PC-3 (cell line): Measurements from ENCODE around the gene PTPRN2. TPM values are rescaled to one million over a fixed set of nuclear protein-coding genes. Genes with fewer than 3 reads are reported as not detected.
"Not testable (repeated sequence)": the region's sequence is repeated elsewhere in the genome, so short reads cannot be mapped to it uniquely, and the experiment has no call there.

Experiments
- ATAC-seq: fragments of 200-7000 bp; cut with Tn5 transposase; 2 replicates; pipeline ENCODE4 v1.9.1; 2020; ENCODE audit warnings: mild to moderate bottlenecking, moderate library complexity
- BruUV-seq: library from RNA; stranded (reverse); fragments of 400-500 nt; replicated peaks from 2 replicates; lab custom pipeline; 2021; lab: Mats Ljungman, UMichigan
- CTCF ChIA-PET: fragments of 300-600 bp; sonication (Branson Sonifier 250); formaldehyde crosslinking; loops from one replicate; lab custom pipeline; 2022; ENCODE audit warnings: antibody characterized with exemption; lab: Charles Lee
- POLR2A ChIA-PET: fragments of 300-600 bp; sonication (Branson Sonifier 250); formaldehyde crosslinking; loops from one replicate; lab custom pipeline; 2022; ENCODE audit warnings: antibody characterized with exemption; ENCODE audit not compliant: unreplicated experiment; lab: Charles Lee
- DNase-seq: peaks from one replicate; pipeline ENCODE4 v3.0.0-alpha.2; 2015
- H2AFZ ChIP-seq: fragments of 300-600 bp; sonication (generic); 2 replicates; pipeline ENCODE4 v1.6.0; 2016; ENCODE audit warnings: antibody characterized with exemption, low read length
- H3F3A ChIP-seq: fragments of 300-600 bp; sonication (generic); one replicate; pipeline ENCODE4 v1.6.0; 2017; ENCODE audit warnings: antibody characterized with exemption, low read length, control low read depth, mild to moderate bottlenecking; ENCODE audit not compliant: unreplicated experiment
- H3K27ac ChIP-seq: fragments of 300-600 bp; sonication (generic); 2 replicates; pipeline ENCODE4 v1.5.1; 2016; ENCODE audit warnings: mild to moderate bottlenecking, low read length
- H3K27me3 ChIP-seq: fragments of 300-600 bp; sonication (generic); 2 replicates; pipeline ENCODE4 v1.6.1; 2016; ENCODE audit warnings: low read length, mixed read lengths
- H3K36me3 ChIP-seq: fragments of 300-600 bp; sonication (generic); 2 replicates; pipeline ENCODE4 v1.6.1; 2016; ENCODE audit warnings: low read depth, mixed run types, low read length, mixed read lengths
- H3K4me1 ChIP-seq: fragments of 300-600 bp; sonication (generic); 2 replicates; pipeline ENCODE4 v1.5.1; 2016; ENCODE audit warnings: low read length; ENCODE audit not compliant: insufficient read depth
- H3K4me2 ChIP-seq: fragments of 300-600 bp; sonication (generic); 2 replicates; pipeline ENCODE4 v1.6.0; 2016; ENCODE audit warnings: low read length
- H3K4me3 ChIP-seq: fragments of 300-600 bp; sonication (generic); 2 replicates; pipeline ENCODE4 v1.5.1; 2016; ENCODE audit warnings: mild to moderate bottlenecking, low read length, mixed read lengths
- H3K79me2 ChIP-seq: fragments of 300-600 bp; sonication (generic); 2 replicates; pipeline ENCODE4 v1.6.1; 2017; ENCODE audit warnings: low read length, mixed read lengths
- H3K9ac ChIP-seq: fragments of 300-600 bp; sonication (generic); 2 replicates; pipeline ENCODE4 v1.6.0; 2016; ENCODE audit warnings: mild to moderate bottlenecking, low read length
- H3K9me2 ChIP-seq: fragments of 300-600 bp; sonication (generic); replicated peaks from 2 replicates; pipeline ENCODE4 v1.6.1; 2016; ENCODE audit warnings: mixed run types, low read length, mixed read lengths
- H3K9me3 ChIP-seq: fragments of 300-600 bp; sonication (generic); 2 replicates; pipeline ENCODE4 v1.6.1; 2016; ENCODE audit warnings: low read length, mixed read lengths
- H4K20me1 ChIP-seq: fragments of 300-600 bp; sonication (generic); 2 replicates; pipeline ENCODE4 v1.6.1; 2016; ENCODE audit warnings: low read length, mixed read lengths
- CTCF ChIP-seq: fragments of 300-600 bp; sonication (generic); conservative IDR thresholded peaks from 2 replicates; pipeline ENCODE4 v1.5.1; 2017; ENCODE audit warnings: antibody characterized with exemption, low read depth, mild to moderate bottlenecking, low read length
- EZH2 ChIP-seq: fragments of 300-600 bp; sonication (generic); IDR thresholded peaks from one replicate; pipeline ENCODE4 v1.6.1; 2017; ENCODE audit warnings: antibody characterized with exemption, mild to moderate bottlenecking, low read length; ENCODE audit not compliant: unreplicated experiment
- EZH2phosphoT487 ChIP-seq: fragments of 300-600 bp; sonication (generic); IDR thresholded peaks from 2 replicates; pipeline ENCODE4 v1.6.1; 2018; ENCODE audit warnings: mild to moderate bottlenecking, antibody characterized with exemption, low read length, borderline replicate concordance
- intact Hi-C: fragments of 100-400 bp; cut with micrococcal nuclease; formaldehyde crosslinking; loops from 2 replicates; pipeline ENCODE4 v1.9.0; 2023
- total RNA-seq: library from RNA; depleted of rRNA; stranded (reverse); fragments of >200 nt; gene quantifications from 2 replicates; pipeline ENCODE4 v1.2.3, GENCODE V29; 2014

The PTPRN2 gene
- total RNA-seq, 1 experiment from 2014 or later: 3.2 TPM

- Histone ChIP-seq H3K9me2 (no peaks in the 10 kb centered on the region), H3K4me3 (no peak overlapping the region), H2AFZ (no peak overlapping the region), H3K4me2 (no peak overlapping the region), H3K9ac (no peak overlapping the region), H3K79me2 (no peaks in the 10 kb centered on the region), H4K20me1 (no peaks in the 10 kb centered on the region), H3K36me3 (no peaks in the 10 kb centered on the region), H3K9me3 (no peaks in the 10 kb centered on the region), H3F3A (no peaks in the 10 kb centered on the region), H3K27ac (no peak overlapping the region), H3K4me1 (peaks cover 11% of the 10 kb centered on the region), H3K27me3 (no peaks in the 10 kb centered on the region)
- ATAC-seq: no peak
- POLR2A ChIA-PET: no interaction called here
- intact Hi-C loops: no loop called here
- no peak for TF ChIP-seq EZH2
- TF ChIP-seq CTCF: no peak
- TF ChIP-seq EZH2phosphoT487: no peak
- no TSS peak for BruUV-seq
- CTCF ChIA-PET: no interaction called here
- DNase-seq: no peak
Observed at GRCh38 chr7:157849726-157850125, 737.9 kb downstream of the PTPRN2 start.

- no TSS peak for BruUV-seq
- Histone ChIP-seq H3K79me2 (no peaks in the 10 kb centered on the region), H3K9me2 (no peaks in the 10 kb centered on the region), H3K27ac (no peak overlapping the region), H3K36me3 (no peaks in the 10 kb centered on the region), H3F3A (no peaks in the 10 kb centered on the region), H3K4me1 (peaks cover 11% of the 10 kb centered on the region), H3K9ac (no peak overlapping the region), H3K4me3 (no peak overlapping the region), H2AFZ (no peak overlapping the region), H4K20me1 (no peaks in the 10 kb centered on the region), H3K27me3 (no peaks in the 10 kb centered on the region), H3K9me3 (no peaks in the 10 kb centered on the region), H3K4me2 (no peak overlapping the region)
- ATAC-seq (no peak), DNase-seq (no peak)
- TF ChIP-seq EZH2phosphoT487 (no peak), CTCF (no peak), EZH2 (no peak)
- ChIA-PET POLR2A (no interaction called here), CTCF (no interaction called here)
- intact Hi-C loops: no loop called here
Observed at GRCh38 chr7:157849341-157849596, 738.4 kb downstream of the PTPRN2 start.

DNA sequence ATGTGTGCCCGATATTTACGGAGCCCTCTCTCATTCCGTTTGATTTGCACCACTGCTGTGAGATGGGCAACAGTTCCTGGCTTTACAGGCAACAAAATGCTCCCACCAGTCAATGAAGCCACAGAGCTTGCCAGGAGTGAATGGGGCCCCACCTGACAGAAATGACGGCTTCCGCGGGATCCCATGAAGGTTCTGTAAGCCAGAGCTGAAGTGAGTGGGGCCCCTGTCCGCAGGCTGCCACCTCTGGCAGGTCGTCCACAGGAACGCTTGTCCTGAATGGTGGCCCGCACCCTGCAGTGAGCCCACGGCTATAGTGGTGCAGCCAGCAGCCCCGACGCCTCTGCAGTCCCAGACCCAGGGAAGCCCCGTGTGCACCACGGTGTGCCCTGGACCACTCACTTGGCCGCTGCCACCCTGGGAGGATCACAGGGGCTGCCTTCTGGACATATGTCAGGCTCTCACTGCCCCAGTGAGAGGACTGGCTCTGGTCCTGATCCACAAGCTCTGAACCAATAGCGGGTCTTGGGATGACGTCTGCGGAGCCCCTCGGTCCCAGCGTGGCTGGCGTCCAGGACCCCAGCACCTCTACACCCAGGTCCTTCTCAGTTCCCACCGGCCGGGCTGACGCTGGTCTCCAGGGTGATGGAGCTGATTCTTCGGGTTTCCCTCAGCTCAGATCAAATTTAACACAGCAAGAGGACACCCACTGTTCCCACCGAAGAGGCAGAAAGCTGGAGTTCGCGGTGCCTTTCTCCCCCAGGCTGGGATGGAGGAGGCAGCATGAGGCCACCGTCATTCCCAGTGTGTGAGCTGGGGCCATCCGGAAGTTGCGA, 738.9 kb downstream of the PTPRN2 start:
- Histone ChIP-seq H3K4me1 (peaks cover 11% of the 10 kb centered on the region), H3K9me2 (no peaks in the 10 kb centered on the region), H3K4me2 (no peak overlapping the region), H2AFZ (no peak overlapping the region), H3K27ac (no peak overlapping the region), H3K36me3 (no peaks in the 10 kb centered on the region), H3F3A (no peaks in the 10 kb centered on the region), H3K4me3 (no peak overlapping the region), H4K20me1 (no peaks in the 10 kb centered on the region), H3K9me3 (no peaks in the 10 kb centered on the region), H3K9ac (no peak overlapping the region), H3K27me3 (no peaks in the 10 kb centered on the region), H3K79me2 (no peaks in the 10 kb centered on the region)
- DNase-seq: no peak
- ATAC-seq: no peak
- ChIA-PET POLR2A (no interaction called here), CTCF (no interaction called here)
- TF ChIP-seq EZH2phosphoT487 (no peak), CTCF (no peak), EZH2 (no peak)
- intact Hi-C loops: no loop called here
- BruUV-seq: no TSS peak

DNA sequence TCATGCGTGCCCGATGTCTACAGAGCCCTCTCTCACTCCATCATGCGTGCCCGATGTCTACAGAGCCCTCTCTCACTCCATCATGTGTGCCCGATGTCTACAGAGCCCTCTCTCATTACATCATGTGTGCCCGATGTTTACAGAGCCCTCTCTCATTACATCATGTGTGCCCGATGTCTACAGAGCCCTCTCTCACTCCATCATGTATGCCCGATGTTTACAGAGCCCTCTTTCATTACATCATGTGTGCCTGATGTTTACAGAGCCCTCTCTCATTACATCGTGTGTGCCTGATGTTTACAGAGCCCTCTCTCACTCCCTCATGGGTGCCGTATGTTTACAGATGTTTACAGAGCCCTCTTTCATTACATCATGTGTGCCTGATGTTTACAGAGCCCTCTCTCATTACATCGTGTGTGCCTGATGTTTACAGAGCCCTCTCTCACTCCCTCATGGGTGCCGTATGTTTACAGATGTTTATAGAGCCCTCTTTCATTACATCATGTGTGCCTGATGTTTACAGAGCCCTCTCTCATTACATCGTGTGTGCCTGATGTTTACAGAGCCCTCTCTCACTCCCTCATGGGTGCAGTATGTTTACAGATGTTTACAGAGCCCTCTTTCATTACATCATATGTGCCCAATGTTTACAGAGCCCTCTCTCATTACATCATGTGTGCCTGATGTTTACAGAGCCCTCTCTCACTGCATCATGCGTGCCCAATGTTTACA, 739.7 kb downstream of the PTPRN2 start:
- H3K4me1 ChIP-seq: peaks cover 11% of the 10 kb centered on the region
- CTCF ChIA-PET, H3K36me3 ChIP-seq, ATAC-seq, H3F3A ChIP-seq, H3K4me2 ChIP-seq, H3K27me3 ChIP-seq, H3K9me3 ChIP-seq, H2AFZ ChIP-seq, intact Hi-C loops, H4K20me1 ChIP-seq, H3K79me2 ChIP-seq, POLR2A ChIA-PET, H3K9me2 ChIP-seq, H3K27ac ChIP-seq, BruUV-seq, DNase-seq, H3K9ac ChIP-seq, H3K4me3 ChIP-seq: not testable (repeated sequence)
